H1 (cell line): ENCODE measurements around the gene ENPP1. TPM values are rescaled to one million over a fixed set of nuclear protein-coding genes. Genes with fewer than 3 reads are reported as not detected.

Source experiments
- JUND ChIP-seq: IDR thresholded peaks from 2 replicates; pipeline ENCODE4 v1.6.1; 2011; ENCODE audit warnings: mild to moderate bottlenecking, improper control_type of control experiment, low read length
- polyA plus RNA-seq, 7 experiments: library from polyadenylated mRNA; depleted of rRNA in 3 of 7; stranded (reverse) in 5 of 7; unstranded in 2 of 7; fragments of >200 nt in 5 of 7; fragments of 200-250 nt in 2 of 7; gene quantifications; 1 replicate in 5 of 7; 2 replicates in 1 of 7; 4 replicates in 1 of 7; pipeline versions ENCODE4 v1.2.1 to v1.2.3, GENCODE V29; 2011 to 2013; ENCODE audit warnings: missing spikeins in 2 of 7, mixed read lengths in 2 of 7
- total RNA-seq: library from RNA; stranded (reverse); fragmentation: NEBNext Ultra II Directional; extraction: Animal tissue kit (Norgen Biotek cat#: 25700); gene quantifications from 2 replicates; pipeline ENCODE4 v1.2.1, GENCODE V29; 2021

Gene ENPP1
- total and polyA plus RNA-seq, 2 of the 8 experiments (the other 6 are each of a cell fraction or from before 2014, with no cell fraction given), result 10.1 to 39.1 TPM

GRCh38 chr6:131868836-131869235, 61.0 kb downstream of the ENPP1 start (continued):
- TF ChIP-seq JUND, result no peak
- TF ChIP-seq, all 59 proteins: peak for 0
